HG03045 (cell line): Measurements from ENCODE around the gene SHOX.
"Not testable (repeated sequence)": the region's sequence is repeated elsewhere in the genome, so short reads cannot be mapped to it uniquely, and the experiment has no call there.

ENCODE experiments used
- ATAC-seq: cut with Tn5 transposase; IDR thresholded peaks from one replicate; pipeline ENCODE4 v1.9.1; 2021; ENCODE audit warnings: mild to moderate bottlenecking, moderate library complexity; ENCODE audit not compliant: unreplicated experiment

The SHOX gene

GRCh38 chrX:636981-637659 is 6.5 kb downstream of the SHOX start:
- ATAC-seq = no peak

DNA sequence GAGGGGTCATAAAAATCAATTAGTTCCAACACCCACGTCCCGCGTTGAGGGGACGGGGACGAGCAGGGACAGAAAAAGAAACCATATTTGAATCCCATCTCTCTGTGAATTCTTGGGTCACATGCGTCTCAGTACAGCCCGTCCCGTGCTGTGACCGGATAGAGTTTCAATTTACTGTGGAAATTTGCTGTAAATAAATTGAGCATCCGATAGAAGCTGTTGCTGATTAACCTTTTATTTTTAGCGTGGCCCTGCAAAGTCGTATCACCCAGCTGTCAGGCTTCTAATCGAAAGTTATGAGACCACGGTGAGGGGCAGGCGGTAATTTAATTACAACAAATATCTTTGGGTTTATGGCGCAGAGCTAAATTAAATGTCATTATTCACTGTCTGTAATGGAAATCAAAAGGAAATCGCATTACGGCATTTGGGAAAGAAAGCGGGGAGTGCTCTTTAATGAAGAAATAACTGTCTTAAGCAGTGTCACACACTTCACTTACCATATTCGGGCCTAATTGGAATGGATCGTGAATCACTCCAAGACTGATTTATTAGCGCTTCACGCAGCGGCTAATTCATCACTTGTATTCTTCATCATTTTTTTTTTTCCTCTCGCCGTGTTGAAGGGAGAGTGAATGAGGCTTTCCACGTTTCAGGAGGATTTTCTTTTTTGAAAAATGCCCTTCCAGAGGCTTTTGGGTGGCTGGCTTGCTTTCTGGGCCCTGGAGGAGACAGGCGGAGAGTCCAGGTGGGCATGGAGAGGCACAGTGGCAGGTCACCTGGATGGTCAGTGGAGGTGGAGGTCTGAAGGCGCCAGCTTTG is 7.3 kb downstream of the SHOX start:
- ATAC-seq = no peak

GRCh38 chrX:638482-639131 is 8.0 kb downstream of the SHOX start:
- no peak for ATAC-seq

GRCh38 chrX:639151-639550 is 8.6 kb downstream of the SHOX start:
- ATAC-seq = no peak

- ATAC-seq = no peak
These were observed 10.1 kb downstream of the SHOX start for GRCh38 chrX:640641-641040.

- ATAC-seq = no peak
These were observed 11.3 kb downstream of the SHOX start for GRCh38 chrX:641671-642435.

DNA sequence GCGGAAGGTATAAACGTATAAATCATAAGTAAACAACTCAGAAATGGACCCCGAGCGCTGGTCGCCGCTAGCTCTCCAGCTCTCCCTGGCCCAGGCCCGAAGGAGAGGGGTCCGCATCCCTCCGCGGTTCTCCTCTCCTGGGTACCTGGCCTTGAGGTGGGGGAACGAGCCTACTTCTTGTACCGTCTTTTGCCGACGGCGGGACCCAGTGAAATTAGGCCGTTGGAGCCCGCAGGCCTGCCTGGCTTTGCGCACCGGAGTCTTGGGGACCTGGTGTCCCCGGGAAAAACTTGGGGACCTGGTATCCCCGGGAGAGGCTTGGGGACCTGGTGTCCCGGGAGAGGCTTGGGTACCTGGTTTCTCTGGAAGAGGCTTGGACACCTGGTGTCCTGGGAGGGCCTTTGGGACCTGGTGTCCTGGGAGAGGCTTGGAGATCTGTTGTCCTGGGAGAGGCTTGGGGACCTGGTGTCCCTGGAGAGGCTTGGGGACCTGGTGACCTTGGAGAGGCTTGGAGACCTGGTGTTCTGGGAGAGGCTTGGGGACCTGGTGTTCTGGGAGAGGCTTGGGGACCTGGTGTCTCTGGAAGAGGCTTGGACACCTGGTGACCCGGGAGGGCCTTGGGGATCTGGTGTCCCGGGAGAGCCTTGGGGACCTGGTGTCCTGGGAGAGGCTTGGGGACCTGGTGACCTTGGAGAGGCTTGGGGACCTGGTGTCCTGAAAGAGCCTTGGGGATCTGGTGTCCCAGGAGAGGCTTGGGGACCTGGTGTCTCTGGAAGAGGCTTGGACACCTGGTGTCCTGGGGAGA is 12.0 kb downstream of the SHOX start:
- no peak for ATAC-seq

DNA sequence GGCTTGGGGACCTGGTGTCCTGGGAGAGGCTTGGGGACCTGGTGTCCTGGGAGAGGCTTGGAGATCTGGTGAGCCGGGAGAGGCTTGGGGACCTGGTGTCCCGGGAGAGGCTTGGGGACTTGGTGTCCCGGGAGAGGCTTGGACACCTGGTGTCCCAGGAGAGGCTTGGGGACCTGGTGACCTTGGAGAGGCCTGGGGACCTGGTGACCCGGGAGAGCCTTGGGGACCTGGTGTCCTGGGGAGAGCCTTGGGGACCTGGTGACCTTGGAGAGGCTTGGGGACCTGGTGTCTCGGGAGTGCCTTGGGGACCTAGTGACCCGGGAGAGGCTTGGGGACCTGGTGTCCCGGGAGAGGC is 12.6 kb downstream of the SHOX start:
- no peak for ATAC-seq

- no peak for ATAC-seq
These were observed 13.3 kb downstream of the SHOX start for GRCh38 chrX:643911-644303.

DNA sequence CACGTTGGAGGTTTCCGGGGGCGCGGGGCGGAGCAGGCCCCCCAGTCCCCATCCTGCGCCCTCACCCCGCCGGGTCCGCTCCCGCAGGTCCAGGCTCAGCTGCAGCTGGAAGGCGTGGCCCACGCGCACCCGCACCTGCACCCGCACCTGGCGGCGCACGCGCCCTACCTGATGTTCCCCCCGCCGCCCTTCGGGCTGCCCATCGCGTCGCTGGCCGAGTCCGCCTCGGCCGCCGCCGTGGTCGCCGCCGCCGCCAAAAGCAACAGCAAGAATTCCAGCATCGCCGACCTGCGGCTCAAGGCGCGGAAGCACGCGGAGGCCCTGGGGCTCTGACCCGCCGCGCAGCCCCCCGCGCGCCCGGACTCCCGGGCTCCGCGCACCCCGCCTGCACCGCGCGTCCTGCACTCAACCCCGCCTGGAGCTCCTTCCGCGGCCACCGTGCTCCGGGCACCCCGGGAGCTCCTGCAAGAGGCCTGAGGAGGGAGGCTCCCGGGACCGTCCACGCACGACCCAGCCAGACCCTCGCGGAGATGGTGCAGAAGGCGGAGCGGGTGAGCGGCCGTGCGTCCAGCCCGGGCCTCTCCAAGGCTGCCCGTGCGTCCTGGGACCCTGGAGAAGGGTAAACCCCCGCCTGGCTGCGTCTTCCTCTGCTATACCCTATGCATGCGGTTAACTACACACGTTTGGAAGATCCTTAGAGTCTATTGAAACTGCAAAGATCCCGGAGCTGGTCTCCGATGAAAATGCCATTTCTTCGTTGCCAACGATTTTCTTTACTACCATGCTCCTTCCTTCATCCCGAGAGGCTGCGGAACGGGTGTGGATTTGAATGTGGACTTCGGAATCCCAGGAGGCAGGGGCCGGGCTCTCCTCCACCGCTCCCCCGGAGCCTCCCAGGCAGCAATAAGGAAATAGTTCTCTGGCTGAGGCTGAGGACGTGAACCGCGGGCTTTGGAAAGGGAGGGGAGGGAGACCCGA is 14.0 kb downstream of the SHOX start:
- ATAC-seq = no peak

GRCh38 chrX:646228-646495 is 15.6 kb downstream of the SHOX start:
- ATAC-seq = no peak

DNA sequence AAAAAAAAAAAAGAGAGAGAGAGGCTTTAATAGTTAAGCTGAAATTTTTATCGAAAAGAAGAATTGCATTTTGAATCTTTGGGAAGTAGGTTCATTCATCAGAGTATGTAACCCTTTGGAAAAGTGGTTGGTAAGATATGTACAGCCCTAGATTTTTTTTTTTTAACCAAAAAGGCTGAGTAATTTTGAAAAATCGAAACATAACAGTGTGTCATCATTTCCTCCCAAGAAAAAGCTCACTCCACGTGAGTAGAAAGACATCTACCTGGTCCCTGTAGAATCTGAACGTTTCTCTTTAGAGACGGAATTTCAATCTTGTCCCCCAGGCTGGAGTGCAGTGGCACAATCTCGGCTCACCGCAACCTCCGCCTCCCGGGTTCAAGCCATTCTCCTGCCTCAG is 16.2 kb downstream of the SHOX start:
- ATAC-seq = no peak

- ATAC-seq = no peak
These were observed 18.6 kb downstream of the SHOX start for GRCh38 chrX:649166-649565.

DNA sequence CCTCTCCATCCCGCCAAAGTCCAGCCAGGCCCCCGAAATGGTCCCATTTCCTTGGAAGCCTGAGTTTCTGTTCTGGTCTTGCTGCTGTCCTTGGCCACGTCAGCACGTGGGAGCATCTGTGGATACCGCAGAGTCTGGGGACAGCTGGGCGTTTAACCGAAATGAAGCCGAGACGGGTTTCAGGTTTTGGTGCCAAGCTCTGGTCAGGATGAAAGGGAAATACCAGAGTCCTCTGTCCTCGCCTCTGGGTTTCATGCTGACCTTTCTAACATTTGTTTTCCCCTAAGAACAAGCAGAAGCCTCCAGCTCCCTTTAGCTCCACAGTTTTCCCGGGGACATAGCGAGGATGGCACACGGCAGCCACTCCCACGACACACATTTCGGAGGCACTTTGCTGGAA is 19.7 kb downstream of the SHOX start:
- ATAC-seq = no peak

GRCh38 chrX:650811-651210 is 20.2 kb downstream of the SHOX start:
- ATAC-seq = no peak

DNA sequence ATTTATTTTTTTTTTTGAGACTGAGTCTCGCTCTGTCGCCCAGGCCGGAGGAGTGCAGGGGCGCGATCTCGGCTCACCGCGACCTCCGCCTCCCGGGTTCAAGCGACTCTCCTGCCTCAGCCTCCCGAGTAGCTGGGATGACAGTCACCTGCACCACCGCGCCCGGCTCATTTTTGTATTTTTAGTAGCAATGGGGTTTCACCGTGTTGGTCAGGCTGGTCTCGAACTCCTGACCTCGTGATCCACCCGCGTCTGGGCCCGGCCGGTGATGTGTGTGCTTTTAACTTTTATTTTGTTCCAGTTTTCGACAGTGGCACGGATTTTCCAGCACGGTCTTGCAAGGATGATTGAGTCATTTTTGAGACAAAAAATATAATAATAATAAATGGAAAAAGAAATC is 21.3 kb downstream of the SHOX start:
- ATAC-seq = not testable (repeated sequence)

DNA sequence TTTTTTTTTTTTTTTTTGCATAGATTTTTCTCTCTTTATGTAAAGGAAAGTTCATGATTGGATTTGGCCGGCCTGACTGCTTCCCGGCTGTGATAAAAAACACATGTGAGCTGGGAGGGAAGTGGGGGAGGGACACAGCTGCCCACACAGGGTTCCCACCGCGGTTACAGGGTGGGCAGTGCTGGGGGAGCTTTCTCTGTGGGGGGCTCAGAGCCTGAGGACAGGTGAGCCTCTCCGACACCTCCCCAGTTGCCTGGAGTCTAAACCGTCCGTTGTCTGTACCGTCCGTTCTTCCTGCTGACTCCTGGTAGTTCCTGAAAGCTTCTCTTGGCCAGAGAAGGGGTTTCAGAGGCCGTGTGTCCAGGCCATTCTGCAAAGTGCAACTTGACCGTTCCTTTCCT is 21.8 kb downstream of the SHOX start:
- ATAC-seq = no peak

DNA sequence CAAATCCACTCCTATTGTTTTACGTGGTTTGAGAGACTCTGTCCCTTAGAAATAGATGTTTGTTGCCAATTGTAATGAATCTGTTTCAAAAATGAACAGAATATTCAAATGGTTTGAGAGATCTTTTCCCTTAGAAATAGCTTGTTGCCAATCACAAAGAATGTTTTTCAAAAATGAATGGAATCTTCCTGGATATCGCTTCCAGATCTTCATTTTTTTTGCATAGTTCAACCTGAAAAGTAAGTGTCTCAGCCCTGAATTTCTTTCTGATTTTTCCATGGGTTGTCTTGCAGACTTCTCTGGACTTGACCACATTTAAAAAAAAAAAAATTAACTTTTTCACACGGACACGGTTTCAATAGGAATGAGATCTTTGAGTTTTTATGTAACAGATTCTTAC is 22.7 kb downstream of the SHOX start:
- no peak for ATAC-seq

DNA sequence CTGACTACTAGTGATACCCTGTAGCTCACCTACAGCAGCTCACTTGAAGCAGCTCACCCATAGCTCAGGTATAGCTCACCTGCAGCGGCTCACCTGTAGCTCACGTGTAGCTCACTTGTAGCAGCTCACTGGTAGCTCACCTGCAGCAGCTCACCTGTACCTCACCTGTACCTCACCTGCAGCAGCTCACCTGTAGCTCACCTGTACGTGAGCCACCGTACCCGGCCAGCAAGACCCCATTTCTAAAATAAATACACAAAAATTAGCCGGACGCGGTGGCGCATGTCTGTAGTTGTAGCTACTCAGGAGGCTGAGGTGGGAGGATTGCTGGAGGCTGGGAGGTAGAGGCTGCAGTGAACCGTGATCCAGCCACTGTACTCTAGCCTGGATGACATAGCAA is 30.6 kb downstream of the SHOX start:
- no peak for ATAC-seq

- ATAC-seq = no peak
These were observed 31.5 kb downstream of the SHOX start for GRCh38 chrX:662126-662525.
